WTC11 (cell line): Measurements from ENCODE around the gene AIG1. TPM values are rescaled to one million over a fixed set of nuclear protein-coding genes. Genes with fewer than 3 reads are reported as not detected.

Experiments
- ATAC-seq: fragments of 200-7000 bp; cut with Tn5 transposase; 2 replicates; pipeline ENCODE4 v1.10.0; 2021; ENCODE audit warnings: mild to moderate bottlenecking, moderate library complexity
- CTCF ChIA-PET: fragments of 300-600 bp; sonication (Branson Sonifier 250); formaldehyde crosslinking; loops from one replicate; lab custom pipeline; 2021; ENCODE audit warnings: antibody characterized with exemption; lab: Charles Lee
- POLR2A ChIA-PET: fragments of 350-600 bp; sonication (Branson Sonifier 250); formaldehyde crosslinking; loops from one replicate; lab custom pipeline; 2021; ENCODE audit warnings: antibody characterized with exemption; lab: Charles Lee
- DNase-seq: peaks from one replicate; pipeline ENCODE4 v3.0.0; 2021; ENCODE audit warnings: low spot score
- H3K27ac Mint-ChIP-seq: 2 replicates; pipeline ENCODE4 v1.8.0; 2021; ENCODE audit warnings: mixed read lengths
- H3K27me3 Mint-ChIP-seq: 2 replicates; pipeline ENCODE4 v1.8.0; 2021; ENCODE audit warnings: low read depth, mild to moderate bottlenecking, moderate library complexity, mixed read lengths
- H3K36me3 Mint-ChIP-seq: 2 replicates; pipeline ENCODE4 v1.8.0; 2021; ENCODE audit warnings: mixed read lengths
- H3K4me1 Mint-ChIP-seq: 2 replicates; pipeline ENCODE4 v1.8.0; 2022; ENCODE audit warnings: mixed read lengths
- H3K4me3 Mint-ChIP-seq: 2 replicates; pipeline ENCODE4 v1.8.0; 2021; ENCODE audit warnings: mild to moderate bottlenecking, moderate library complexity, mixed read lengths
- H3K9me3 Mint-ChIP-seq: 2 replicates; pipeline ENCODE4 v1.8.0; 2021; ENCODE audit warnings: mixed read lengths
- EMX1 ChIP-seq: fragments of 250-450 bp; sonication (Bioruptor Pico); IDR thresholded peaks from 2 replicates; pipeline ENCODE4 v1.8.0; 2021; ENCODE audit warnings: mild to moderate bottlenecking
- GABPB1 ChIP-seq: sonication (generic); formaldehyde crosslinking; IDR thresholded peaks from 2 replicates; pipeline ENCODE4 v1.8.1; 2023; ENCODE audit warnings: mild to moderate bottlenecking, missing genetic modification reagents
- MXD4 ChIP-seq: fragments of 250-450 bp; sonication (Bioruptor Pico); IDR thresholded peaks from 2 replicates; pipeline ENCODE4 v1.8.0; 2021; ENCODE audit warnings: mild to moderate bottlenecking, moderate library complexity, borderline replicate concordance
- NFE2L1 ChIP-seq: sonication (generic); formaldehyde crosslinking; IDR thresholded peaks from 2 replicates; pipeline ENCODE4 v1.8.1; 2023; ENCODE audit warnings: missing genetic modification reagents
- OVOL2 ChIP-seq: fragments of 250-450 bp; sonication (Bioruptor Pico); IDR thresholded peaks from 2 replicates; pipeline ENCODE4 v1.9.0; 2021; ENCODE audit warnings: mild to moderate bottlenecking, borderline replicate concordance
- PRRX2 ChIP-seq: fragments of 250-450 bp; sonication (Bioruptor Pico); IDR thresholded peaks from 2 replicates; pipeline ENCODE4 v1.8.0; 2021; ENCODE audit warnings: mild to moderate bottlenecking
- RORB ChIP-seq: fragments of 250-450 bp; sonication (Bioruptor Pico); IDR thresholded peaks from 2 replicates; pipeline ENCODE4 v1.9.0; 2021; ENCODE audit warnings: mild to moderate bottlenecking
- SMAD3 ChIP-seq: sonication (generic); formaldehyde crosslinking; IDR thresholded peaks from 2 replicates; pipeline ENCODE4 v1.8.0; 2022; ENCODE audit warnings: missing genetic modification reagents, mild to moderate bottlenecking, borderline replicate concordance
- SP1 ChIP-seq: sonication (generic); formaldehyde crosslinking; conservative IDR thresholded peaks from 2 replicates; pipeline ENCODE4 v1.8.1; 2022; ENCODE audit warnings: missing genetic modification reagents
- TEAD4 ChIP-seq: sonication (generic); formaldehyde crosslinking; IDR thresholded peaks from 2 replicates; pipeline ENCODE4 v1.8.0; 2022; ENCODE audit warnings: mild to moderate bottlenecking, missing genetic modification reagents
- ZNF138 ChIP-seq: sonication (generic); formaldehyde crosslinking; conservative IDR thresholded peaks from 2 replicates; pipeline ENCODE4 v1.8.1; 2022; ENCODE audit warnings: mild to moderate bottlenecking, moderate library complexity, missing genetic modification reagents
- ZNF219 ChIP-seq: sonication (generic); formaldehyde crosslinking; IDR thresholded peaks from 2 replicates; pipeline ENCODE4 v1.8.0; 2023; ENCODE audit warnings: missing genetic modification reagents, mild to moderate bottlenecking, borderline replicate concordance
- ZNF232 ChIP-seq: sonication (generic); formaldehyde crosslinking; IDR thresholded peaks from 2 replicates; pipeline ENCODE4 v1.8.0; 2022; ENCODE audit warnings: mild to moderate bottlenecking, missing genetic modification reagents
- ZNF317 ChIP-seq: sonication (generic); formaldehyde crosslinking; IDR thresholded peaks from 2 replicates; pipeline ENCODE4 v1.8.1; 2023; ENCODE audit warnings: low read depth, mild to moderate bottlenecking, moderate library complexity, missing genetic modification reagents, borderline replicate concordance
- ZNF423 ChIP-seq: fragments of 250-450 bp; sonication (Bioruptor Pico); IDR thresholded peaks from 2 replicates; pipeline ENCODE4 v2.1.2; 2022; ENCODE audit warnings: mild to moderate bottlenecking, moderate library complexity
- total RNA-seq: library from RNA; stranded (reverse); gene quantifications from 3 replicates; pipeline ENCODE4 v1.2.3, GENCODE V29; 2021
- TF ChIP-seq, protein P1 (sequence below): fragments of 250-450 bp; sonication (Bioruptor Pico); IDR thresholded peaks from 2 replicates; pipeline ENCODE4 v1.9.0; 2021; ENCODE audit warnings: mild to moderate bottlenecking, borderline replicate concordance
- TF ChIP-seq, protein P2 (sequence below): sonication (generic); formaldehyde crosslinking; IDR thresholded peaks from 2 replicates; pipeline ENCODE4 v1.8.0; 2023; ENCODE audit warnings: missing genetic modification reagents
- TF ChIP-seq, protein P3 (sequence below): fragments of 250-450 bp; sonication (Bioruptor Pico); IDR thresholded peaks from 2 replicates; pipeline ENCODE4 v1.9.0; 2021; ENCODE audit warnings: mild to moderate bottlenecking
- TF ChIP-seq, protein P4 (sequence below): sonication (generic); formaldehyde crosslinking; IDR thresholded peaks from 2 replicates; pipeline ENCODE4 v1.8.0; 2022; ENCODE audit warnings: mild to moderate bottlenecking, missing genetic modification reagents
- TF ChIP-seq, protein P5 (sequence below): sonication (generic); formaldehyde crosslinking; IDR thresholded peaks from 2 replicates; pipeline ENCODE4 v1.8.1; 2023; ENCODE audit warnings: mild to moderate bottlenecking, missing genetic modification reagents, moderate library complexity

AIG1 gene
- total RNA-seq, 1 experiment from 2014 or later: 38.8 TPM

DNA sequence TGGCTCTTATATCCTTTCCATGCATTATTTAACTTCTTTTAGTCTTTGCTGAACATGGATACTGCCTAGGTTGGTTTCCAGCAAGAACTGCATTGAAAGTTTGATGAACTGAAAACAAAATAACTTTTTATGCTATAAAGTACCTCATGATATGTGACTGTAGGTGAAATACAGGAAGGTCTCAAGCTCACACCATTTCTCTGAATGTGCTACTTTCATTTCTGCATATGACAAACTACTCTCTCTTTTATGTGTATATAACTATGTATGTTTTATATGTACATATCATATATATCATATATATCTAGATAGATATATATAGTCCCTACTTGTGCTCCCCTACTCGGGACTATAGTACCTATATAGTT is 65.9 kb downstream of the AIG1 start:
- Mint-ChIP-seq H3K4me3 (no peak overlapping the region), H3K4me1 (no peaks in the 10 kb centered on the region), H3K36me3 (peaks cover 32% of the 10 kb centered on the region)
- no peak for TF ChIP-seq NFE2L1
- TF ChIP-seq RORB (CRISPR knock-in tag): no peak
- TF ChIP-seq, protein P1, sequence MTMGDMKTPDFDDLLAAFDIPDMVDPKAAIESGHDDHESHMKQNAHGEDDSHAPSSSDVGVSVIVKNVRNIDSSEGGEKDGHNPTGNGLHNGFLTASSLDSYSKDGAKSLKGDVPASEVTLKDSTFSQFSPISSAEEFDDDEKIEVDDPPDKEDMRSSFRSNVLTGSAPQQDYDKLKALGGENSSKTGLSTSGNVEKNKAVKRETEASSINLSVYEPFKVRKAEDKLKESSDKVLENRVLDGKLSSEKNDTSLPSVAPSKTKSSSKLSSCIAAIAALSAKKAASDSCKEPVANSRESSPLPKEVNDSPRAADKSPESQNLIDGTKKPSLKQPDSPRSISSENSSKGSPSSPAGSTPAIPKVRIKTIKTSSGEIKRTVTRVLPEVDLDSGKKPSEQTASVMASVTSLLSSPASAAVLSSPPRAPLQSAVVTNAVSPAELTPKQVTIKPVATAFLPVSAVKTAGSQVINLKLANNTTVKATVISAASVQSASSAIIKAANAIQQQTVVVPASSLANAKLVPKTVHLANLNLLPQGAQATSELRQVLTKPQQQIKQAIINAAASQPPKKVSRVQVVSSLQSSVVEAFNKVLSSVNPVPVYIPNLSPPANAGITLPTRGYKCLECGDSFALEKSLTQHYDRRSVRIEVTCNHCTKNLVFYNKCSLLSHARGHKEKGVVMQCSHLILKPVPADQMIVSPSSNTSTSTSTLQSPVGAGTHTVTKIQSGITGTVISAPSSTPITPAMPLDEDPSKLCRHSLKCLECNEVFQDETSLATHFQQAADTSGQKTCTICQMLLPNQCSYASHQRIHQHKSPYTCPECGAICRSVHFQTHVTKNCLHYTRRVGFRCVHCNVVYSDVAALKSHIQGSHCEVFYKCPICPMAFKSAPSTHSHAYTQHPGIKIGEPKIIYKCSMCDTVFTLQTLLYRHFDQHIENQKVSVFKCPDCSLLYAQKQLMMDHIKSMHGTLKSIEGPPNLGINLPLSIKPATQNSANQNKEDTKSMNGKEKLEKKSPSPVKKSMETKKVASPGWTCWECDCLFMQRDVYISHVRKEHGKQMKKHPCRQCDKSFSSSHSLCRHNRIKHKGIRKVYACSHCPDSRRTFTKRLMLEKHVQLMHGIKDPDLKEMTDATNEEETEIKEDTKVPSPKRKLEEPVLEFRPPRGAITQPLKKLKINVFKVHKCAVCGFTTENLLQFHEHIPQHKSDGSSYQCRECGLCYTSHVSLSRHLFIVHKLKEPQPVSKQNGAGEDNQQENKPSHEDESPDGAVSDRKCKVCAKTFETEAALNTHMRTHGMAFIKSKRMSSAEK: no peak
- no peak for TF ChIP-seq OVOL2
- TF ChIP-seq GABPB1 (CRISPR knock-in tag): no peak
- TF ChIP-seq, protein P2, sequence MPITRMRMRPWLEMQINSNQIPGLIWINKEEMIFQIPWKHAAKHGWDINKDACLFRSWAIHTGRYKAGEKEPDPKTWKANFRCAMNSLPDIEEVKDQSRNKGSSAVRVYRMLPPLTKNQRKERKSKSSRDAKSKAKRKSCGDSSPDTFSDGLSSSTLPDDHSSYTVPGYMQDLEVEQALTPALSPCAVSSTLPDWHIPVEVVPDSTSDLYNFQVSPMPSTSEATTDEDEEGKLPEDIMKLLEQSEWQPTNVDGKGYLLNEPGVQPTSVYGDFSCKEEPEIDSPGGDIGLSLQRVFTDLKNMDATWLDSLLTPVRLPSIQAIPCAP (CRISPR knock-in tag): no peak
- TF ChIP-seq TEAD4: no peak
- TF ChIP-seq EMX1 (CRISPR knock-in tag): no peak
- no peak for TF ChIP-seq ZNF138
- TF ChIP-seq SMAD3: no peak
- TF ChIP-seq MXD4 (CRISPR knock-in tag): no peak
- TF ChIP-seq ZNF232 (CRISPR knock-in tag): no peak
- TF ChIP-seq PRRX2: no peak
- TF ChIP-seq, protein P3, sequence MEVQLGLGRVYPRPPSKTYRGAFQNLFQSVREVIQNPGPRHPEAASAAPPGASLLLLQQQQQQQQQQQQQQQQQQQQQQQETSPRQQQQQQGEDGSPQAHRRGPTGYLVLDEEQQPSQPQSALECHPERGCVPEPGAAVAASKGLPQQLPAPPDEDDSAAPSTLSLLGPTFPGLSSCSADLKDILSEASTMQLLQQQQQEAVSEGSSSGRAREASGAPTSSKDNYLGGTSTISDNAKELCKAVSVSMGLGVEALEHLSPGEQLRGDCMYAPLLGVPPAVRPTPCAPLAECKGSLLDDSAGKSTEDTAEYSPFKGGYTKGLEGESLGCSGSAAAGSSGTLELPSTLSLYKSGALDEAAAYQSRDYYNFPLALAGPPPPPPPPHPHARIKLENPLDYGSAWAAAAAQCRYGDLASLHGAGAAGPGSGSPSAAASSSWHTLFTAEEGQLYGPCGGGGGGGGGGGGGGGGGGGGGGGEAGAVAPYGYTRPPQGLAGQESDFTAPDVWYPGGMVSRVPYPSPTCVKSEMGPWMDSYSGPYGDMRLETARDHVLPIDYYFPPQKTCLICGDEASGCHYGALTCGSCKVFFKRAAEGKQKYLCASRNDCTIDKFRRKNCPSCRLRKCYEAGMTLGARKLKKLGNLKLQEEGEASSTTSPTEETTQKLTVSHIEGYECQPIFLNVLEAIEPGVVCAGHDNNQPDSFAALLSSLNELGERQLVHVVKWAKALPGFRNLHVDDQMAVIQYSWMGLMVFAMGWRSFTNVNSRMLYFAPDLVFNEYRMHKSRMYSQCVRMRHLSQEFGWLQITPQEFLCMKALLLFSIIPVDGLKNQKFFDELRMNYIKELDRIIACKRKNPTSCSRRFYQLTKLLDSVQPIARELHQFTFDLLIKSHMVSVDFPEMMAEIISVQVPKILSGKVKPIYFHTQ (CRISPR knock-in tag): no peak
- TF ChIP-seq ZNF219: no peak
- TF ChIP-seq SP1: no peak
- TF ChIP-seq, protein P4, sequence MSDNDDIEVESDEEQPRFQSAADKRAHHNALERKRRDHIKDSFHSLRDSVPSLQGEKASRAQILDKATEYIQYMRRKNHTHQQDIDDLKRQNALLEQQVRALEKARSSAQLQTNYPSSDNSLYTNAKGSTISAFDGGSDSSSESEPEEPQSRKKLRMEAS: no peak
- TF ChIP-seq, protein P5, sequence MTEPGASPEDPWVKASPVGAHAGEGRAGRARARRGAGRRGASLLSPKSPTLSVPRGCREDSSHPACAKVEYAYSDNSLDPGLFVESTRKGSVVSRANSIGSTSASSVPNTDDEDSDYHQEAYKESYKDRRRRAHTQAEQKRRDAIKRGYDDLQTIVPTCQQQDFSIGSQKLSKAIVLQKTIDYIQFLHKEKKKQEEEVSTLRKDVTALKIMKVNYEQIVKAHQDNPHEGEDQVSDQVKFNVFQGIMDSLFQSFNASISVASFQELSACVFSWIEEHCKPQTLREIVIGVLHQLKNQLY (CRISPR knock-in tag): no peak
- no peak for TF ChIP-seq ZNF423 (CRISPR knock-in tag)
- no peak for TF ChIP-seq ZNF317 (CRISPR knock-in tag)
- TF ChIP-seq, all 79 proteins: peak for 0
- peaks cover 20% of the 10 kb centered on the region for H3K9me3 Mint-ChIP-seq
- DNase-seq: no peak
- ChIA-PET POLR2A (no interaction called here), CTCF (no interaction called here)
- no peaks in the 10 kb centered on the region; the same call in 1 of the 2 replicates for H3K27me3 Mint-ChIP-seq
- no peak overlapping the region for H3K27ac Mint-ChIP-seq
- ATAC-seq: no peak
